GM12878 (cell line): ENCODE data around the gene CNGA4. TPM values are rescaled to one million over a fixed set of nuclear protein-coding genes. Genes with fewer than 3 reads are reported as not detected.

ENCODE experiments used
- ATAC-seq: fragments of 200-7000 bp; cut with Tn5 transposase; 3 replicates; pipeline ENCODE4 v1.9.1; 2020; ENCODE audit warnings: mild to moderate bottlenecking, moderate library complexity
- BruUV-seq: library from RNA; stranded (reverse); fragments of 400-500 nt; replicated peaks from 2 replicates; lab custom pipeline; 2021; lab: Mats Ljungman, UMichigan
- CTCF ChIA-PET: fragments of 300-600 bp; sonication (Branson Sonifier 250); formaldehyde crosslinking; extraction: SDS; loops from one replicate; lab custom pipeline; 2021; ENCODE audit warnings: inconsistent platforms; lab: Yijun Ruan, JAX
- POLR2A ChIA-PET: fragments of 350-600 bp; formaldehyde crosslinking; extraction: SDS; loops from one replicate; lab custom pipeline; 2021; ENCODE audit warnings: inconsistent platforms; lab: Charles Lee
- RAD21 ChIA-PET: fragments of 300-600 bp; sonication (Branson Sonifier 250); formaldehyde crosslinking; loops from one replicate; lab custom pipeline; 2023; ENCODE audit warnings: antibody characterized with exemption; ENCODE audit not compliant: unreplicated experiment; lab: Charles Lee
- SMC1A ChIA-PET: fragments of 300-600 bp; sonication (Branson Sonifier 250); formaldehyde crosslinking; loops from one replicate; lab custom pipeline; 2023; ENCODE audit not compliant: unreplicated experiment, uncharacterized antibody; lab: Charles Lee
- DNase-seq: peaks from one replicate; pipeline ENCODE4 v3.0.0-alpha.2; 2011; ENCODE audit warnings: low read depth, low spot score
- FAIRE-seq: peaks from 3 replicates; lab custom pipeline; 2011; peaks lifted over from hg19 to GRCh38; lab: Jason Lieb, UNC
- H2AFZ ChIP-seq: 2 replicates; pipeline ENCODE4 v1.6.0; 2011; ENCODE audit warnings: low read depth, low read length, control low read depth; ENCODE audit not compliant: control insufficient read depth
- H3K27ac ChIP-seq: 2 replicates; pipeline ENCODE4 v1.5.1; 2011; ENCODE audit warnings: control low read depth; ENCODE audit not compliant: control insufficient read depth, insufficient read depth
- H3K27me3 ChIP-seq, 2 experiments: replicated peaks in 1 of 2; 2 replicates each; pipeline versions ENCODE4 v1.6.0 to v1.6.1; 2011; ENCODE audit warnings: low read length in 1 of 2; ENCODE audit not compliant: control insufficient read depth in 2 of 2, insufficient read depth in 2 of 2
- H3K36me3 ChIP-seq, 2 experiments: 2 replicates each; pipeline ENCODE4 v1.5.1; 2011; ENCODE audit warnings: low read length in 1 of 2; ENCODE audit not compliant: control insufficient read depth in 2 of 2, insufficient read depth in 2 of 2
- H3K4me1 ChIP-seq: 2 replicates; pipeline ENCODE4 v1.6.1; 2011; ENCODE audit warnings: mild to moderate bottlenecking, low read length, moderate library complexity, mixed read lengths; ENCODE audit not compliant: control insufficient read depth, insufficient read depth
- H3K4me2 ChIP-seq: 2 replicates; pipeline ENCODE4 v1.6.0; 2011; ENCODE audit warnings: control low read depth; ENCODE audit not compliant: control insufficient read depth, insufficient read depth
- H3K4me3 ChIP-seq: fragments of 200-600 bp; sonication (generic); 2 replicates; pipeline ENCODE4 v1.5.1; 2016
- H3K79me2 ChIP-seq: 2 replicates; pipeline ENCODE4 v1.6.0; 2011; ENCODE audit warnings: low read length; ENCODE audit not compliant: control insufficient read depth, insufficient read depth
- H3K9ac ChIP-seq: 2 replicates; pipeline ENCODE4 v1.8.0; 2011; ENCODE audit warnings: low read length, control low read depth, mixed read lengths; ENCODE audit not compliant: control insufficient read depth, insufficient read depth
- H3K9me3 ChIP-seq: replicated peaks from 3 replicates; pipeline ENCODE4 v1.5.1; 2011; ENCODE audit warnings: mild to moderate bottlenecking, low read length; ENCODE audit not compliant: control insufficient read depth, insufficient read depth
- H4K20me1 ChIP-seq: 2 replicates; pipeline ENCODE4 v1.6.0; 2011; ENCODE audit not compliant: control insufficient read depth, insufficient read depth
- BMI1 ChIP-seq: fragments of 450-650 bp; IDR thresholded peaks from 2 replicates; pipeline ENCODE4 v1.6.1; 2016; ENCODE audit warnings: mild to moderate bottlenecking, moderate library complexity, borderline replicate concordance
- CBX3 ChIP-seq: fragments of 200-600 bp; sonication (generic); IDR thresholded peaks from 2 replicates; pipeline ENCODE4 v1.6.1; 2016; ENCODE audit warnings: low read depth, borderline replicate concordance
- KDM1A ChIP-seq: fragments of 200-600 bp; sonication (generic); IDR thresholded peaks from 2 replicates; pipeline ENCODE4 v1.6.1; 2016; ENCODE audit warnings: borderline replicate concordance
- MEF2B ChIP-seq: fragments of 450-650 bp; IDR thresholded peaks from 2 replicates; pipeline ENCODE4 v1.6.1; 2018; ENCODE audit warnings: mild to moderate bottlenecking, moderate library complexity; ENCODE audit not compliant: partially characterized antibody, poor library complexity, severe bottlenecking
- PAX5 ChIP-seq: IDR thresholded peaks from 2 replicates; pipeline ENCODE4 v1.6.1; 2011; ENCODE audit warnings: low read depth, low read length, borderline replicate concordance
- ZNF622 ChIP-seq: fragments of 450-650 bp; IDR thresholded peaks from 2 replicates; pipeline ENCODE4 v1.6.1; 2017; ENCODE audit warnings: mild to moderate bottlenecking, inconsistent platforms
- WGBS: methylation state at CpG from one replicate; pipeline ENCODE4 v1.1.6; 2016; ENCODE audit warnings: low lambda C conversion rate; ENCODE audit not compliant: insufficient replicate concordance, insufficient coverage; ENCODE audit errors: missing lambda C conversion rate; 5-methylcytosine and 5-hydroxymethylcytosine counted together
- in situ Hi-C: fragments of 300-500 bp; cut with MboI; formaldehyde crosslinking; loops from 9 replicates; pipeline ENCODE4 v1.14.3; 2018; ENCODE audit warnings: mixed read lengths
- intact Hi-C: fragments of 100-400 bp; cut with micrococcal nuclease; formaldehyde crosslinking; loops from one replicate; pipeline ENCODE4 v1.14.2; 2022; ENCODE audit not compliant: unreplicated experiment
- polyA plus RNA-seq, 11 experiments: library from polyadenylated mRNA; depleted of rRNA in 4 of 11; unstranded in 6 of 11; stranded (reverse) in 5 of 11; fragments of >200 nt; fragmentation: Nextera tagmentation in 4 of 11; fragmentation: Illumina TruSeq in 1 of 11; extraction: Ambion mirVana in 4 of 11; extraction: Trizol in 1 of 11; gene quantifications; 1 replicate in 1 of 11; 2 replicates in 10 of 11; pipeline versions ENCODE4 v1.2.1 to v1.2.3, GENCODE V29; 2011 to 2016; ENCODE audit warnings: inconsistent platforms in 2 of 11, missing spikeins in 2 of 11, low read depth in 1 of 11
- total RNA-seq, 4 experiments: library from RNA; depleted of rRNA in 3 of 4; stranded (reverse); fragments of >200 nt in 3 of 4; fragmentation: Illumina TruSeq in 1 of 4; extraction: Trizol in 1 of 4; gene quantifications; 2 replicates each; pipeline versions ENCODE4 v1.2.1 to v1.2.3, GENCODE V29; 2013 to 2021
- TF ChIP-seq, protein P1 (sequence below): fragments of 450-650 bp; IDR thresholded peaks from 2 replicates; pipeline ENCODE4 v1.6.1; 2016; ENCODE audit warnings: mild to moderate bottlenecking
- TF ChIP-seq, protein P2 (sequence below): IDR thresholded peaks from 2 replicates; pipeline ENCODE4 v1.6.1; 2012; ENCODE audit warnings: mild to moderate bottlenecking, low read depth, low read length

CNGA4 gene
- total and polyA plus RNA-seq, 10 of the 15 experiments (the other 5 are each of a cell fraction or from before 2014, with no cell fraction given): 0.05 to 0.26 (median 0.07) TPM; not detected in 5

DNA sequence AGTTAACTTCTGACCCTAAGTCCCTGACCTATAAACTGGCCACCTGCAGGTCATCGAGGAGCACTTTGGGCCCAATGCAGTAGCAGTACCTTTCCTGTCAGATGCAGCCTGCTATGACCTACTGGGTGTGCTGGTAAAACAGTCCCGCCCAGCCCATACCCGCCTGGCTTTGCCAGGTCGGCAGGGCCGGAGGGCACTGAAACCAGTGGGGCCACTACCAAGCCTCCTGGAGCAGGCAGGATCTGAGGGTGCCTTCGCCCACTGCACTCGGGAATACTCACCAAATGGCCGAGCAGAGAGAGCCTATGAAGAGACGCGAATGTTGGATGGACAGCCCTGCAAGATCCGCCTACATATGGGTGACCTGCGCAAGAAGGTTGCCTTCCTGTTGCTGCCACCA, 29.1 kb upstream of the CNGA4 start:
- CTCF ChIA-PET: no interaction called here

More for the DNA sequence above, 29.1 kb upstream of the CNGA4 start:
- RAD21 ChIA-PET: no interaction called here
- Histone ChIP-seq H3K79me2 (no peaks in the 10 kb centered on the region), H3K36me3 (peaks cover 5 to 8% of the 10 kb centered on the region in 2 experiments), H3K4me3 (no peak overlapping the region), H3K4me1 (no peaks in the 10 kb centered on the region), H4K20me1 (no peaks in the 10 kb centered on the region), H3K4me2 (no peak overlapping the region), H3K9ac (no peak overlapping the region)
- BruUV-seq: no TSS peak
- 98% methylated on average over 12 of the region's 12 CpGs for WGBS
- DNase-seq (no peak), ATAC-seq (no peak), FAIRE-seq (no peak)
- in situ Hi-C loops: no loop called here
- TF ChIP-seq ZNF622 (no peak), CBX3 (no peak), PAX5 (no peak), KDM1A (no peak), MEF2B (no peak), BMI1 (no peak)
- TF ChIP-seq, protein P1, sequence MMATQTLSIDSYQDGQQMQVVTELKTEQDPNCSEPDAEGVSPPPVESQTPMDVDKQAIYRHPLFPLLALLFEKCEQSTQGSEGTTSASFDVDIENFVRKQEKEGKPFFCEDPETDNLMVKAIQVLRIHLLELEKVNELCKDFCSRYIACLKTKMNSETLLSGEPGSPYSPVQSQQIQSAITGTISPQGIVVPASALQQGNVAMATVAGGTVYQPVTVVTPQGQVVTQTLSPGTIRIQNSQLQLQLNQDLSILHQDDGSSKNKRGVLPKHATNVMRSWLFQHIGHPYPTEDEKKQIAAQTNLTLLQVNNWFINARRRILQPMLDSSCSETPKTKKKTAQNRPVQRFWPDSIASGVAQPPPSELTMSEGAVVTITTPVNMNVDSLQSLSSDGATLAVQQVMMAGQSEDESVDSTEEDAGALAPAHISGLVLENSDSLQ: no peak
- TF ChIP-seq, protein P2, sequence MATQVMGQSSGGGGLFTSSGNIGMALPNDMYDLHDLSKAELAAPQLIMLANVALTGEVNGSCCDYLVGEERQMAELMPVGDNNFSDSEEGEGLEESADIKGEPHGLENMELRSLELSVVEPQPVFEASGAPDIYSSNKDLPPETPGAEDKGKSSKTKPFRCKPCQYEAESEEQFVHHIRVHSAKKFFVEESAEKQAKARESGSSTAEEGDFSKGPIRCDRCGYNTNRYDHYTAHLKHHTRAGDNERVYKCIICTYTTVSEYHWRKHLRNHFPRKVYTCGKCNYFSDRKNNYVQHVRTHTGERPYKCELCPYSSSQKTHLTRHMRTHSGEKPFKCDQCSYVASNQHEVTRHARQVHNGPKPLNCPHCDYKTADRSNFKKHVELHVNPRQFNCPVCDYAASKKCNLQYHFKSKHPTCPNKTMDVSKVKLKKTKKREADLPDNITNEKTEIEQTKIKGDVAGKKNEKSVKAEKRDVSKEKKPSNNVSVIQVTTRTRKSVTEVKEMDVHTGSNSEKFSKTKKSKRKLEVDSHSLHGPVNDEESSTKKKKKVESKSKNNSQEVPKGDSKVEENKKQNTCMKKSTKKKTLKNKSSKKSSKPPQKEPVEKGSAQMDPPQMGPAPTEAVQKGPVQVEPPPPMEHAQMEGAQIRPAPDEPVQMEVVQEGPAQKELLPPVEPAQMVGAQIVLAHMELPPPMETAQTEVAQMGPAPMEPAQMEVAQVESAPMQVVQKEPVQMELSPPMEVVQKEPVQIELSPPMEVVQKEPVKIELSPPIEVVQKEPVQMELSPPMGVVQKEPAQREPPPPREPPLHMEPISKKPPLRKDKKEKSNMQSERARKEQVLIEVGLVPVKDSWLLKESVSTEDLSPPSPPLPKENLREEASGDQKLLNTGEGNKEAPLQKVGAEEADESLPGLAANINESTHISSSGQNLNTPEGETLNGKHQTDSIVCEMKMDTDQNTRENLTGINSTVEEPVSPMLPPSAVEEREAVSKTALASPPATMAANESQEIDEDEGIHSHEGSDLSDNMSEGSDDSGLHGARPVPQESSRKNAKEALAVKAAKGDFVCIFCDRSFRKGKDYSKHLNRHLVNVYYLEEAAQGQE: no peak
- TF ChIP-seq, all 136 proteins: peak for 0
- ChIA-PET SMC1A (no interaction called here), POLR2A (no interaction called here)
- H3K27me3 ChIP-seq: no peaks in the 10 kb centered on the region
- H3K9me3 ChIP-seq: no peaks in the 10 kb centered on the region
- H3K27ac ChIP-seq: no peak overlapping the region
- H2AFZ ChIP-seq: no peak overlapping the region
- intact Hi-C loops: no loop called here
